AG10803 (cell line): ENCODE results near the gene TM9SF4.

Source experiments
- DNase-seq: peaks from one replicate; pipeline ENCODE4 v3.0.0; 2010; ENCODE audit warnings: low read depth
- H3K4me3 ChIP-seq: 2 replicates; pipeline ENCODE4 v1.5.1; 2011; ENCODE audit warnings: mild to moderate bottlenecking, low read length, control low read depth
- TF ChIP-seq, protein P1 (sequence below): conservative IDR thresholded peaks from 2 replicates; pipeline ENCODE4 v1.5.1; 2011; ENCODE audit warnings: mild to moderate bottlenecking, low read length, control low read depth, inconsistent platforms

TM9SF4 gene

DNA sequence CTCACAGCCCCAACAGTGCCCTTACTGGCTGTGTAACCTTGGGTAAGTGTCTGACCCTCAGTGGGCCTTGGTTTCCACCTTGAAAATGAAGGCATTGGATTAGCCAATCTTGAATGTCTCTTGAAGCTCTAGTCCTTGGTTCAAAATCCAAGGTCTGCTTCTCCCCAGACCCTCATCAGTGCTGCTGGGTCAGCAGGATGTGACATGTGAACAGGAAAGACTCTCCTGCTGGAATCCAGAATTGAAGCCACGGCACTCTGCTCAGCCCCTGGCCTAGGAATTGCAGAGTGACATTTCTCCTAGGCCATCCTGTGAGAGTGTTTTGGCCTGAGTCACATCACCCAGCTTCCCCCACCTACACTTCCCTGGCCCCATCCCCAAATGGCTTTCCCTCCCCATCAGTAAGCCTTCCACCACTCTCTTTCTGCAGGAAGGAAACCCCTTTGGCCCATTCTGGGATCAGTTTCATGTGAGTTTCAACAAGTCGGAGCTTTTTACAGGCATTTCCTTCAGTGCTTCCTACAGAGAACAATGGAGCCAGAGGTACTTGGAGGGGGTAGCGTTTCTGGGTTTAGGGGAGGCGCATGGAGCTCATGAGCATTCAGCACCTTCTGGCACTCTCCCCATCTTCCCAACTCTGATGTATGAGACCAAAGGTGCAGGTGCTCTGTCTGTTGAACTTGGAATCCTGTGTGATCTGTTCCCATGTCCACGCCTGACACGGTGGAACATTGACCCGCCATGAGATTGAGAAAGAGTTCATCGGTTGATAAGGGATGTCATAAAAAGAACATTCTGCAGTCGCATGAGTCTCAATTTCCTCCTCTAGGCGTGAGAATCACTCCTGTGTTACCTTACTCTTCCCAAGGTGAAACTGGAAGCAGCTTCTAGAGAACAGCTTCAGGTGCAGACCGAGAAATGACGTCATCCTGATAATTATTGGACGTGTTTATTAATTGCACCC, 106.9 kb downstream of the TM9SF4 start:
- no peak for DNase-seq
- TF ChIP-seq, protein P1, sequence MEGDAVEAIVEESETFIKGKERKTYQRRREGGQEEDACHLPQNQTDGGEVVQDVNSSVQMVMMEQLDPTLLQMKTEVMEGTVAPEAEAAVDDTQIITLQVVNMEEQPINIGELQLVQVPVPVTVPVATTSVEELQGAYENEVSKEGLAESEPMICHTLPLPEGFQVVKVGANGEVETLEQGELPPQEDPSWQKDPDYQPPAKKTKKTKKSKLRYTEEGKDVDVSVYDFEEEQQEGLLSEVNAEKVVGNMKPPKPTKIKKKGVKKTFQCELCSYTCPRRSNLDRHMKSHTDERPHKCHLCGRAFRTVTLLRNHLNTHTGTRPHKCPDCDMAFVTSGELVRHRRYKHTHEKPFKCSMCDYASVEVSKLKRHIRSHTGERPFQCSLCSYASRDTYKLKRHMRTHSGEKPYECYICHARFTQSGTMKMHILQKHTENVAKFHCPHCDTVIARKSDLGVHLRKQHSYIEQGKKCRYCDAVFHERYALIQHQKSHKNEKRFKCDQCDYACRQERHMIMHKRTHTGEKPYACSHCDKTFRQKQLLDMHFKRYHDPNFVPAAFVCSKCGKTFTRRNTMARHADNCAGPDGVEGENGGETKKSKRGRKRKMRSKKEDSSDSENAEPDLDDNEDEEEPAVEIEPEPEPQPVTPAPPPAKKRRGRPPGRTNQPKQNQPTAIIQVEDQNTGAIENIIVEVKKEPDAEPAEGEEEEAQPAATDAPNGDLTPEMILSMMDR = no peak
- H3K4me3 ChIP-seq = no peak overlapping the region
